Osteocyte (in vitro differentiated cells): ENCODE data around the gene GLCE. TPM values are rescaled to one million over a fixed set of nuclear protein-coding genes. Genes with fewer than 3 reads are reported as not detected.

Experiments
- DNase-seq: peaks from one replicate; pipeline ENCODE4 v3.0.0; 2021; ENCODE audit warnings: mixed read lengths; ENCODE audit not compliant: unreplicated experiment; ENCODE audit errors: extremely low spot score
- H3K27ac Mint-ChIP-seq: one replicate; pipeline ENCODE4 v1.8.0; 2021; ENCODE audit warnings: mild to moderate bottlenecking, mixed read lengths; ENCODE audit not compliant: unreplicated experiment
- H3K27me3 Mint-ChIP-seq: one replicate; pipeline ENCODE4 v1.8.0; 2021; ENCODE audit warnings: mixed read lengths; ENCODE audit not compliant: unreplicated experiment
- H3K36me3 Mint-ChIP-seq: one replicate; pipeline ENCODE4 v1.8.0; 2021; ENCODE audit warnings: mixed read lengths; ENCODE audit not compliant: unreplicated experiment
- H3K4me1 Mint-ChIP-seq: one replicate; pipeline ENCODE4 v1.8.0; 2021; ENCODE audit warnings: mixed read lengths; ENCODE audit not compliant: unreplicated experiment
- H3K4me3 Mint-ChIP-seq: one replicate; pipeline ENCODE4 v1.8.0; 2021; ENCODE audit warnings: mild to moderate bottlenecking, moderate library complexity, mixed read lengths; ENCODE audit not compliant: unreplicated experiment
- H3K9me3 Mint-ChIP-seq: one replicate; pipeline ENCODE4 v1.8.0; 2021; ENCODE audit warnings: mixed read lengths; ENCODE audit not compliant: unreplicated experiment
- CTCF ChIP-seq: fragments of 200-600 bp; sonication (generic); IDR thresholded peaks from 2 replicates; pipeline ENCODE4 v1.5.0; 2021; ENCODE audit warnings: antibody characterized with exemption, mild to moderate bottlenecking, moderate library complexity
- total RNA-seq: library from RNA; stranded (reverse); gene quantifications from 2 replicates; pipeline ENCODE4 v1.2.1, GENCODE V29; 2021

The GLCE gene
- total RNA-seq, 1 donor from 2014 or later: 19.5 TPM

- H3K4me1 Mint-ChIP-seq: no peaks in the 10 kb centered on the region
- TF ChIP-seq CTCF: peak; percentile 7
- no peak overlapping the region for H3K27ac Mint-ChIP-seq
- H3K27me3 Mint-ChIP-seq: no peaks in the 10 kb centered on the region
- H3K36me3 Mint-ChIP-seq: no peaks in the 10 kb centered on the region
- no peaks in the 10 kb centered on the region for H3K9me3 Mint-ChIP-seq
- H3K4me3 Mint-ChIP-seq: no peak overlapping the region
- DNase-seq: no peak
These were observed 53.4 kb downstream of the GLCE start for GRCh38 chr15:69213786-69214185.

GRCh38 chr15:69215314-69216035 is 55.0 kb downstream of the GLCE start:
- no peak overlapping the region for H3K27ac Mint-ChIP-seq
- H3K9me3 Mint-ChIP-seq: no peaks in the 10 kb centered on the region
- TF ChIP-seq CTCF: no peak
- peaks cover 2% of the 10 kb centered on the region for H3K36me3 Mint-ChIP-seq
- DNase-seq: no peak
- no peaks in the 10 kb centered on the region for H3K27me3 Mint-ChIP-seq
- no peaks in the 10 kb centered on the region for H3K4me1 Mint-ChIP-seq
- no peak overlapping the region for H3K4me3 Mint-ChIP-seq

GRCh38 chr15:69217381-69217780 is 56.9 kb downstream of the GLCE start:
- H3K36me3 Mint-ChIP-seq: peaks cover 2% of the 10 kb centered on the region
- no peak overlapping the region for H3K27ac Mint-ChIP-seq
- no peak overlapping the region for H3K4me3 Mint-ChIP-seq
- TF ChIP-seq CTCF: no peak
- H3K4me1 Mint-ChIP-seq: no peaks in the 10 kb centered on the region
- no peaks in the 10 kb centered on the region for H3K9me3 Mint-ChIP-seq
- no peaks in the 10 kb centered on the region for H3K27me3 Mint-ChIP-seq
- no peak for DNase-seq

- no peaks in the 10 kb centered on the region for H3K27me3 Mint-ChIP-seq
- DNase-seq: no peak
- no peak for TF ChIP-seq CTCF
- H3K36me3 Mint-ChIP-seq: peaks cover 14% of the 10 kb centered on the region
- H3K4me1 Mint-ChIP-seq: no peaks in the 10 kb centered on the region
- H3K27ac Mint-ChIP-seq: no peak overlapping the region
- H3K9me3 Mint-ChIP-seq: peaks cover 12% of the 10 kb centered on the region
- H3K4me3 Mint-ChIP-seq: no peak overlapping the region
These were observed 59.3 kb downstream of the GLCE start for GRCh38 chr15:69219690-69220089.

GRCh38 chr15:69222002-69222474 is 61.6 kb downstream of the GLCE start:
- peaks cover 5% of the 10 kb centered on the region for H3K4me1 Mint-ChIP-seq
- peaks cover 12% of the 10 kb centered on the region for H3K9me3 Mint-ChIP-seq
- H3K36me3 Mint-ChIP-seq: peaks cover 14% of the 10 kb centered on the region
- no peaks in the 10 kb centered on the region for H3K27me3 Mint-ChIP-seq
- H3K27ac Mint-ChIP-seq: no peak overlapping the region
- no peak for DNase-seq
- H3K4me3 Mint-ChIP-seq: no peak overlapping the region
- no peak for TF ChIP-seq CTCF
